HEK293 (cell line): Measurements from ENCODE around the gene PCBP3.

ENCODE experiments used
- AEBP2 ChIP-seq: fragments of 450-650 bp; formaldehyde crosslinking; IDR thresholded peaks from 2 replicates; pipeline ENCODE4 v1.5.1; 2016; ENCODE audit warnings: missing biosample characterization, missing genetic modification characterization, borderline replicate concordance
- BCL11B ChIP-seq: fragments of 450-650 bp; formaldehyde crosslinking; IDR thresholded peaks from 2 replicates; pipeline ENCODE4 v1.5.1; 2016; ENCODE audit warnings: low read depth, missing biosample characterization, missing genetic modification characterization
- BCL6B ChIP-seq: fragments of 450-650 bp; formaldehyde crosslinking; IDR thresholded peaks from 2 replicates; pipeline ENCODE4 v1.5.1; 2017; ENCODE audit warnings: missing biosample characterization, missing genetic modification characterization
- GLIS1 ChIP-seq: fragments of 450-650 bp; formaldehyde crosslinking; IDR thresholded peaks from 2 replicates; pipeline ENCODE4 v1.5.1; 2016; ENCODE audit warnings: missing biosample characterization, missing genetic modification characterization
- REST ChIP-seq: fragments of 450-650 bp; formaldehyde crosslinking; IDR thresholded peaks from 2 replicates; pipeline ENCODE4 v1.5.1; 2016; ENCODE audit warnings: missing biosample characterization, missing genetic modification characterization
- SCRT1 ChIP-seq: fragments of 450-650 bp; formaldehyde crosslinking; IDR thresholded peaks from 2 replicates; pipeline ENCODE4 v1.5.1; 2016; ENCODE audit warnings: missing biosample characterization, missing genetic modification characterization, borderline replicate concordance
- SP3 ChIP-seq: fragments of 450-650 bp; formaldehyde crosslinking; IDR thresholded peaks from 2 replicates; pipeline ENCODE4 v1.5.1; 2016; ENCODE audit warnings: missing biosample characterization, missing genetic modification characterization
- TCF7L2 ChIP-seq: IDR thresholded peaks from 2 replicates; pipeline ENCODE4 v1.6.1; 2011; ENCODE audit warnings: low read depth, mild to moderate bottlenecking, inconsistent platforms, low read length, moderate library complexity, borderline replicate concordance
- ZBTB10 ChIP-seq: fragments of 450-650 bp; formaldehyde crosslinking; IDR thresholded peaks from 2 replicates; pipeline ENCODE4 v1.5.1; 2016; ENCODE audit warnings: missing biosample characterization, missing genetic modification characterization
- ZBTB7A ChIP-seq: fragments of 450-650 bp; formaldehyde crosslinking; IDR thresholded peaks from 2 replicates; pipeline ENCODE4 v1.5.1; 2016; ENCODE audit warnings: low read depth, missing biosample characterization, missing genetic modification characterization
- ZFP41 ChIP-seq: fragments of 450-650 bp; formaldehyde crosslinking; IDR thresholded peaks from 2 replicates; pipeline ENCODE4 v1.5.1; 2016; ENCODE audit warnings: missing biosample characterization, missing genetic modification characterization, borderline replicate concordance
- ZNF10 ChIP-seq: fragments of 450-650 bp; formaldehyde crosslinking; IDR thresholded peaks from 2 replicates; pipeline ENCODE4 v1.5.1; 2017; ENCODE audit warnings: missing biosample characterization, missing genetic modification characterization
- ZNF157 ChIP-seq: fragments of 450-650 bp; formaldehyde crosslinking; IDR thresholded peaks from 2 replicates; pipeline ENCODE4 v1.5.1; 2016; ENCODE audit warnings: missing biosample characterization, missing genetic modification characterization
- ZNF169 ChIP-seq: fragments of 450-650 bp; formaldehyde crosslinking; IDR thresholded peaks from 2 replicates; pipeline ENCODE4 v1.5.1; 2016; ENCODE audit warnings: missing biosample characterization, missing genetic modification characterization
- ZNF248 ChIP-seq: fragments of 450-650 bp; formaldehyde crosslinking; IDR thresholded peaks from 2 replicates; pipeline ENCODE4 v1.5.1; 2017; ENCODE audit warnings: missing biosample characterization, missing genetic modification characterization
- ZNF26 ChIP-seq: fragments of 450-650 bp; formaldehyde crosslinking; IDR thresholded peaks from 2 replicates; pipeline ENCODE4 v1.5.1; 2016; ENCODE audit warnings: missing biosample characterization, missing genetic modification characterization
- ZNF37A ChIP-seq: fragments of 450-650 bp; IDR thresholded peaks from 2 replicates; pipeline ENCODE4 v1.5.1; 2018; ENCODE audit warnings: missing biosample characterization, missing genetic modification characterization
- ZNF391 ChIP-seq: fragments of 450-650 bp; formaldehyde crosslinking; IDR thresholded peaks from 2 replicates; pipeline ENCODE4 v1.5.1; 2016; ENCODE audit warnings: low read depth, missing biosample characterization, missing genetic modification characterization, borderline replicate concordance
- ZNF529 ChIP-seq: fragments of 450-650 bp; formaldehyde crosslinking; IDR thresholded peaks from 2 replicates; pipeline ENCODE4 v1.5.1; 2017; ENCODE audit warnings: missing genetic modification characterization, missing biosample characterization; ENCODE audit not compliant: insufficient replicate concordance
- ZNF530 ChIP-seq: fragments of 450-650 bp; formaldehyde crosslinking; IDR thresholded peaks from 2 replicates; pipeline ENCODE4 v1.5.1; 2016; ENCODE audit warnings: low read depth, missing biosample characterization, missing genetic modification characterization
- ZNF549 ChIP-seq: fragments of 450-650 bp; IDR thresholded peaks from 2 replicates; pipeline ENCODE4 v1.5.1; 2018; ENCODE audit warnings: missing biosample characterization, missing genetic modification characterization, mild to moderate bottlenecking, inconsistent platforms, moderate library complexity
- ZNF654 ChIP-seq: fragments of 450-650 bp; formaldehyde crosslinking; IDR thresholded peaks from 2 replicates; pipeline ENCODE4 v1.5.1; 2016; ENCODE audit warnings: low read depth, missing biosample characterization, missing genetic modification characterization
- ZNF747 ChIP-seq: fragments of 450-650 bp; formaldehyde crosslinking; IDR thresholded peaks from 2 replicates; pipeline ENCODE4 v1.5.1; 2016; ENCODE audit warnings: missing biosample characterization, missing genetic modification characterization
- ZNF776 ChIP-seq: fragments of 450-650 bp; formaldehyde crosslinking; IDR thresholded peaks from 2 replicates; pipeline ENCODE4 v1.5.0; 2017; ENCODE audit warnings: missing biosample characterization, missing genetic modification characterization, borderline replicate concordance
- ZNF843 ChIP-seq: fragments of 450-650 bp; formaldehyde crosslinking; IDR thresholded peaks from 2 replicates; pipeline ENCODE4 v1.5.1; 2016; ENCODE audit warnings: missing biosample characterization, missing genetic modification characterization
- ZSCAN4 ChIP-seq: fragments of 450-650 bp; formaldehyde crosslinking; IDR thresholded peaks from 2 replicates; pipeline ENCODE4 v1.5.1; 2017; ENCODE audit warnings: missing biosample characterization, missing genetic modification characterization
- ZXDB ChIP-seq: fragments of 450-650 bp; formaldehyde crosslinking; IDR thresholded peaks from 2 replicates; pipeline ENCODE4 v1.5.1; 2016; ENCODE audit warnings: missing biosample characterization, missing genetic modification characterization

The PCBP3 gene

GRCh38 chr21:45981151-45982091, 337.9 kb downstream of the PCBP3 start, which contains the start of gene COL6A1 (continued):
- no peak for TF ChIP-seq ZNF747 (tag by site-specific recombination)
- no peak for TF ChIP-seq ZNF248 (tag by site-specific recombination)
- TF ChIP-seq TCF7L2: no peak
- TF ChIP-seq ZNF391 (tag by site-specific recombination): 0 out of 2 replicates have a peak, but pooled peaks have one; percentile 28
- TF ChIP-seq GLIS1 (tag by site-specific recombination): peak; percentile 95
- TF ChIP-seq ZNF549 (tag by site-specific recombination): no peak
- no peak for TF ChIP-seq ZNF157 (tag by site-specific recombination)
- TF ChIP-seq REST: peak; percentile 68
- TF ChIP-seq ZNF530 (tag by site-specific recombination): no peak
- no peak for TF ChIP-seq ZNF654 (tag by site-specific recombination)
- TF ChIP-seq BCL6B (tag by site-specific recombination): no peak
- no peak for TF ChIP-seq ZNF26
- TF ChIP-seq AEBP2 (tag by site-specific recombination): no peak
- TF ChIP-seq ZNF37A (tag by site-specific recombination): no peak
- TF ChIP-seq ZNF529: no peak
- TF ChIP-seq ZXDB (tag by site-specific recombination): peak; percentile 63; the same call in 1 of the 2 replicates
- peak; percentile 72 for TF ChIP-seq SP3 (tag by site-specific recombination)
- no peak; the same call in 1 of the 2 replicates for TF ChIP-seq ZSCAN4 (tag by site-specific recombination)
- no peak for TF ChIP-seq ZNF843 (tag by site-specific recombination)
- TF ChIP-seq ZBTB7A: peak; percentile 80
- peak; percentile 94 for TF ChIP-seq ZBTB10 (tag by site-specific recombination)
- no peak for TF ChIP-seq ZNF776 (tag by site-specific recombination)
- TF ChIP-seq ZNF169 (tag by site-specific recombination): no peak
- no peak for TF ChIP-seq SCRT1
- no peak for TF ChIP-seq ZFP41 (tag by site-specific recombination)
- TF ChIP-seq BCL11B (tag by site-specific recombination): peak; percentile 30; the same call in 1 of the 2 replicates
- no peak for TF ChIP-seq ZNF10 (tag by site-specific recombination)
